HG03139 (cell line): ENCODE measurements around the gene KCNMA1.
"Not testable (repeated sequence)": the region's sequence is repeated elsewhere in the genome, so short reads cannot be mapped to it uniquely, and the experiment has no call there.

Experiments
- ATAC-seq: cut with Tn5 transposase; IDR thresholded peaks from one replicate; pipeline ENCODE4 v1.9.1; 2021; ENCODE audit not compliant: unreplicated experiment

Gene KCNMA1

DNA sequence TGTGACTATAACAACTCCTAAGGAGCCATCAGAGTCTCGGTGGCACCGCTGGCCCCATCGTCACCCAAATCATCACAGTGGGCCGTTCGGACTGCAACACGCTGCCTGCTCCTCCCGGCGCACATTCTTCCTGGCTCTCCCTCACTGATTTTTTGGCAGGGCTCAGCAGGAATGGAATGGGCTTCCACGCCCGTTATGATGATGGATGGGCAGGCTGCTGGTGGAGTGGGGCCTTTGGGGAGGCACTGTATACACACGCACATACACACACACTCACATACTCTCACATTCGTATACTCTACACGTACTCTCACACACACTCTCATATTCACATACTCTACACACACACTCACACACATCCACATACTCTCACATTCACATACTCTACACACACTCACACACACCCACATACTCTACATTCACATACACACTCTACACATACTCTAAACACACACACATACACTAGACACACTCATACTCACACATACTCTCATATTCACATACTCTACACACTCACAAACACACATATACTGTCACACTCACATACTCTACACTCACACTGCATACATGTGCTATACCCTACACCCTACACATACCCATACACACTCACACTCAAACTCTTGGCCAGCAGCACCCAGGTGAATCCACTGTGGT, 99.8 kb downstream of the KCNMA1 start:
- ATAC-seq: no peak

DNA sequence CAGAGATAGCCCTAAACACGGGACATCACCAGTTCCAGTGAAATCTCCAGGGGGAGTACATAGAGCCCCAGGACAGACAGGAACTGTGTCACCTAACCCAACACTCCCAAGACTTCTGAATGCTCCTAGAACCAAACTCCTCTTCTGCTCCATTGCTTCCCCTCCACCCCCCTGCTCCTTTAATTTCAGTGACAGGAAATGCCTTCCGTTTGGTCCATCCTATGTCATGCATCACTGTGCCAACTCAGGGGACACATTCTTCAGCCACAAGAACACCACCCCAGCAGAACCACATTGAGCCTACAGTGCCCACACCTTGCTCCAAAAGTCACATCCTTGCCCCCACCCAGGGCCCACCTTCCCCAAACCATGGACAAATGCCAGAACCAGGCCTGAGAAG, 100.5 kb downstream of the KCNMA1 start:
- ATAC-seq: no peak

DNA sequence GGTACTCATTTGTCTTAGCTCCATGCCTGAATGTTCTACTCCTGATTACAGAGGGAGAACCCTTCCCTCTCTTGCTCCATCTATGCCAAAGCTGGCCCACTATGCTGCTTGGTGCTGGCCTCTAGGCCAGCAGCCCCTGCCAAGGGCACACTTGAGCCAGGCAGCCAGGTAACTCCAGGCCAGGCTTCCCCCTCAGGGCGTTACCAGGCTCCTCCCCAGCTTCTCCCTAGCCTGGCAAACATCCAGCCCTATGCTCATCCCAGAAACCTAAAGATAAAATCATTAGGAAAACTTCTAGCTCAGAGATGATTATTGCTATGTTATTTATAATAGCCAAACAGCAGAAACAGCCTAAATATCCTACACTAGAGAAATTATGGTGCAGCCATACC, 103.7 kb downstream of the KCNMA1 start:
- ATAC-seq: no peak

DNA sequence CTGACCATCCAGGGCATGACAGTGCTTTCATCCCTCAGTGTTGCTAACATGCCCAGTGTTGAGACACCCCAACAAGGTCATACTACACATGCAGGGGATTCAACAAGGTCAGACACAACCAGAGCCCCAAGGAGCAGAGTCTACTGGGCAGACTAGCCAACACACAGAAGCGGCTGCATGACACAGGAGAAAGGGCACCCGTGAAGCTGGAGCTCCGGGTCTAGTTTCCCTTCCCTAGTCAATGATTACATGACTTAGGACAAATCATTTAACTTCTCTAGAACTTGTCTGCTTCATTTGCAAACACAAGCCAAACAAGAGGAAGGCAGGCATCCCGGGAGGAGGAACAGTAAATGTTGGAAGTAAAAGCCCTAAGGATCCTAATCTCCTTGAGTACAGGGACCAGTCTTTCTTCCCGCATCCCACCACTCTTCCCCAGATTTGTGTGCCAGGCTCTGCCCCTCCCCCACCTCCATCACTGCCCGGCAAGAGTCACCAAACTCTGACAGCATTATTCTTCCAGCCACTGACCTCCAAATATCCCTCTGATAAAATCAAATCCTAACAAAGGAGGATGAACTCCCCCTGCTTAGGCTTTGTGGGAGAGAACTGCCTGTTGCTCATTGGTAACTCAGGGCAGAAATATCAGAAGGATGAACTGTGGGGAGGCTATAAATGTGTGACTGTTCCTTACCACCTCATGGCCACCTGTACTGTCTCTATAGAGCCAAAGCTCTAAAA, 104.3 kb downstream of the KCNMA1 start:
- no peak for ATAC-seq

DNA sequence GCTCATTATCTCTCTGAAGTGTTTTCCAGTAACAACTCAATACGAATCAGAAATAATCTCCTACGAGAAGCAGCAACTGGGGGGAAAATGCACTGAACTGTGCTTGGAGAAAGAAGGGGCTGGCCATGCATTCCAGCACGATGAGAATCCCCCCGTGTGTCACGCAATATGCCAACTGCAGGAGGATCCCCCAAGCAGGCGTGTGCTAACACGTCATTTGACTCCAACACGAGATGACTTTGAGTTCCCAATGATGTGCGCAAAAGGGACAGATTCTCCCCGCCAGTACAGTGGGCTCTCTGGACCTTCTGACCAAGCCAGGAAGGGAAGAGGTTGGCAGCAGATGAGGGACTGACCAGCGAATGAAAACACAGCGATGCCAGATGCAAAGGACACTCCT, 105.5 kb downstream of the KCNMA1 start:
- ATAC-seq: no peak

DNA sequence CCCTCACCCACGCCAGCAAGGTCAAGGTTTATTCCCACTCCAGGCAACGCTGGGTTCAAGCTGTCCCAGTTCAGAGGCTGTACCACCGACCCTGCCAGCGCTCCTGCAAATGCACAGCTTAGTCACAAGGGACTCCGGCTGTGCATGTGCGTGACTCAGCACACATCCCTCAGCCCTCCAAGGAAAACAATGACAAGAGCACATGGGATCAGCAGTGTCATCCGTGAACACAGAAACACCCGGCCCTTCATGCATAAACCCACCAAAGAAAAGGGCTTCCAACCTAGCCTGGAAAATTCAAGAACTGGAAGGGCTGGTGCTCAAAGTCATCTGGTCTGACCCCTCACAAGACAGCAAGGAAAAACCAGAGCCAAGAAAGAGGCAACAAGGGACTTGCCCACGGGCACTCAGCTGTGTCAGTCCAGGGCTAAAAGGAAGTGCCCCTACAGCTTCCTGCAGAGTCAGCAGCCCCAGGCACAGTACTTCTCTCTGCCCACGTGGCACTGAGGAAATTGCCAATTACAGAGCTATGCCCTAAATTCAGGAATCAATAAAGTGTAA, 106.1 kb downstream of the KCNMA1 start:
- ATAC-seq: no peak

DNA sequence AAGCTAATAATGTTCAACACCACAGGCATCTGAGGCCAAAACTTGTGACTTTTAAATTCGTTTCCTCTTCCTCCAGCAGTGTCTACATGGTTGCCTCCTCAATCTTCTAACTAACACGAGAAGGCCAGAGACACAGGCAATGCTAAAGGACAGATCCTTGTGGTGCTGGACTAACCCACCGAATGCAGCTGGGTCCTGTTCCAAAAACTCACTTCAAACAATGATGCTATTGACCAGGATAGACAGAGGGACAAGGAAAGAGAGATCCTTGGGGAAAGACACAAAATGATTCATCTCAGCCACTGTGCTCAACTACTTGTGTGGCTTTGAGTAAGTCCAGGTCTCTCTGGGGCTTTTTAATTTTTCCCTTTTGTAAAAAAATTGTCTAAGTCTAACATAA, 107.6 kb downstream of the KCNMA1 start:
- no peak for ATAC-seq

DNA sequence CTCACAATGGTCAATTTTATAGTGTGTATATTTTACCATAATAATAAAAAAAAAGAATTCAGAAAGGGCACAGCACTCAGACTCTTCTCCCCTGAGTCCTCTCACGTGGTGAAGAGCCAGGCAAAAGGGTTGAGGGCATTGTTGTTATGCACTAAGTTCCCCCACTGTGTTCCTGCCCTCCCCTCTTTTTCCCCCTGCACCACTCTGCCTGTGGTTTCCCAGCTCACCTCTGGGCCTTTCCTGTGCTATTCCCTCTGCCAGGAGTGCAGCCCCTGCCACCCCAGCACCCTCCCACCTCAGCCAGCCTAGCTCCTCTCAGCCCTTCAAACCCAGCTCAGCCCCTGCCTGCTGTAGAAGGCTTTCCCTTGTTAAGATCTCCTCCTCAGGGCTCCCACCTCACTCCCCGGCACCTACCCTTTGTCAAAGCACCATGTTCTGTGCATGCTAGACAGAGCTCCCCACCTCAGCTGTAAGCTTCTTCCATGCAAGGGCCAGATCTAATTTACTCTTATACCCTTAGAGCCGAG, 108.5 kb downstream of the KCNMA1 start:
- no peak for ATAC-seq

DNA sequence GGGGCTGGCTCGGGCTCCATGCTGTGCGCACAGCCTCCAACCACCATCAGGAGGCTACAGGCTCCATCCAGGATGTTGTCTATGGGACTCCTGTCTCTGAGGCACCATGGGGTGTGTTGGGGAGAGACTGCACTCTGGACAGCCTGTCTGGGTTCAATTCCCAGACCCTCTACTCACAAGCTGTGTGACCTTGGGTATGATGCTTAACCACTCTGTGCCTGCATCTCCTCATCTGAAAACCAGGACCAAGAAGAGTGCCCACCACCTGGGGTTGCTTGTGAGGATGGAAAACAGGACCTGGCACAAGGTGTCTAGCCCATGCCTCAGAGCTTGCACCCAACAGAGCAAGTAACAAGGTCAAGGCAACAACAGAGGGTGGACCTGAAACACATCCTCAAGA, 109.8 kb downstream of the KCNMA1 start:
- ATAC-seq: no peak

DNA sequence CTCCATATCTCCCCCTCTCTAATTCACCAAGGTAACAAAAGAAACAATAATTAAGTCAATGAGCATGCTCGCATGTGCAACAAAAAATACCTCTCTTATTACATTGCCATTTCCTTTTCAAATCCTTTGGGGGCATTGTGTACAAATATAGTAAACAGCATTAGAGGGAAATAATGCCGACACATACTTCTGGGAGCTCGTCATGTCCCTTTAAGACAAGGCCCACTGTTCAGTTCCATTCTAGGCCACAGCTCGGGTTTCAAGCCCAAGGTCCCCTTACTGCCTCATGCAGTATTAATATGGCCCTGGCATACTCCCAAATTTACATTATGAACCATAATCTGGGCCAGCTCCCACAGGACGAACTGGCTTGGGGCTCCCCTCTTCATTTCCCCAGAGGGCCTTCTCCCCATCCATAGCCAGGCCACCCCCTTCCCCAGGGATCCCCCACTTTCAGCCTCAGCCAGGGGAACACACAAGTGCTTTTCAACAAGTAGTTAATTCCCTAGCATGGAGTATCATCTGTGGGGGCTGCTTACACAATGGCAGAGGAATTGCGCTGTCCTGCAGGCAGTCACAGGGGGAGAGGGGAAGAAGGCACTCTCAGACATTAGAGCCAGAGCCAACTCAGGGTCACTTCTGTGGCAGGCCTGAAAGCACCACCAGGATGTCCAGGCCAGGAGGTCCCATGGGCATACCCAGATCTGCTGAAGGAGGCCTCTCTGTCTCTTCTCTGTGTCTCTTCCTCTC, 110.6 kb downstream of the KCNMA1 start:
- ATAC-seq: no peak

DNA sequence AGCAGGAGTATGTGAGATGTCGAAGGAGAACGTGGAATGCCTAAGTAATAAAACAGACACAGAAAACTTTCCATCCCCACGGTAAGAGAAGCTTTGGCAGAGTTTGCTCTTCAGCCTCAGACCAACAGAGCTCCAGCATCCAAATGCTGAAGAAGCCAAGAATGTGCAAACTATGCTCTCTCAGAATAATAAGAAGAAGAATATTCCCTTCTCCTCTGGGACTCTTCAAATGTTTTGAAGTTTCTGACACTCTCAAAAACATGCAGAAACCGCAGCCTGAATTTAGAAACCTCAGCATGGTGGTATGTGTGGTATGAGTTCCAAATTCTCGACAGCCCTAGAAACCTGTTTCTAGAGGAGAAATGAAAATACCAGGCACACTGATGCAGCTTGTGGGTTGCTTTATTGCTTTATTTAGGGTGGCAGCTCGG, 113.3 kb downstream of the KCNMA1 start:
- no peak for ATAC-seq

DNA sequence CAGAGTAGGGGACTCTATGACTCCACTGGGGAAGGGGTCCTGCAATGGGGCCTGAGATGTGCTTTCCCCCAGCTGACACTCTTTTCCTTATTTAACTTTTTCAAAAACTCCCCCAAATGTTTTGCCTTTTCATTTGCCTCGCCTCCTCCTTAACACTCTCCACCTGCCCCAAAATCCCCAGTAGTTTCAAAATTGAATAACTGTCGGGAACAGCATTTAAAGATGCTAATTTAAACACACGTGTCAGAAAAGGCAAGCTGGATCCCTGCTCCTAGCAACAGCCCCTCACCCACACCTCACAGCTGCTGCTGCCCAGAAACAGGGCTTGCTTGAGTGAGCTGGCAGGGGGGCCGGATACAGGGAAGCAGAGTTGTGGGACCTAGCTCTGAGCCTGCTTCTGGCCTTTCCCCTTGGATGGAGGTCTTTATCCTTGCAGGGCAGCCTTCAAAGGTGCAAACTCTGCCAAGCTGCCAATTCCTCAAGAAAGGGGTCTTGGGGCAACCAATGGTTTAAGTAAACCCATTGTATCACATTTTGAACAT, 115.3 kb downstream of the KCNMA1 start:
- ATAC-seq: no peak

DNA sequence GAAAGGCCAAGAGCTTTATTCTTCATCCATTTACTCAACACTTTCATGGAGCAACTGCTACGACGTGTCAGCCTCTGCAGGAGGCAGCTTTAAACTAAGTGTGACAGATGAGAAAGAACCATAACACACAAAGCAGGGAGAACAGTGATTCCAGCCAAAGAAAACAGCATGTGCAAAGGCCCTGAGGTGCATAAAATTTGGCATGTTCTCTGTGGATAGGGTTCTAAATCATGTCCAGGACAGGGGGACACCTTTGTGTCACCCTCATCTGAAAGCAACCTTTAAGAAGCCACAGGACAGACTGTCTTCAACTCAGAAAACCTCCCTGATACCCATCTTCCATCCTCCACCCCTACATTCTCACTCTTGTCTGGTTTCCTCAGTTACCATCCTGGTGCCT, 116.6 kb downstream of the KCNMA1 start:
- no peak for ATAC-seq

DNA sequence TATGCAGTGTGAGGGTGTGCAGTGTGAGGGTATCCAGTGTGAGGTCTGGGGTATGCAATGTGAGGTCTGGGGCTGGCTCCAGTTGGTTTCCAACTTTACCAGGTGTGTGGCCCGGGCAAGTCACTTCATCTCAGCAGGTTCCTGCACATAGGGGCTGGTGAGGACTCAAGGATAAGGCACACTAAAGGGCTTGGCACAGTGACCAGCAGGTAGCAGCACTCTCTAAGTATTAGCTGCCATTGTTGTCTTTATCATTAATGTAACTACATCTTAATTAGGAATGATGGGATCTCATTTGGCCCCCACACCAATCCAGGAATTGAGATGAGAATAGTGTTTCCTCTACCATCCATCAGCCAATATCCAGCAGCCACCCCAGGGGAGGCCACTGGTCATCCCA, 117.3 kb downstream of the KCNMA1 start:
- ATAC-seq: no peak

DNA sequence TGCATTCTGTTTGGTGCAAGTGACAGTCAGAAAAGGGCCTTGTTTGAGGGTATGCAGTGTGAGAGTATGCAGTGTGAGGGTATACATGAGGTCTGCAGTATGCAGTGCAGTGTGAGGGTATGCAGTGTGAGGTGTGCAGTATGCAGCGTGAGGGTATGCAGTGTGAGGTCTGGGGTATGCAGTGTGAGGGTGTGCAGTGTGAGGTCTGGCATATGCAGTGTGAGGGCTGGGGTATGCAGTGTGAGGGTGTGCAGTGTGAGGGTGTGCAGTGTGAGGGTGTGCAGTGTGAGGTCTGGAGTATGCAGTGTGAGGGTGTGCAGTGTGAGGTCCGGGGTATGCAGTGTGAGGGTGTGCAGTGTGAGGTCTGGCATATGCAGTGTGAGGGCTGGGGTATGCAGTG, 117.8 kb downstream of the KCNMA1 start:
- ATAC-seq: not testable (repeated sequence)

DNA sequence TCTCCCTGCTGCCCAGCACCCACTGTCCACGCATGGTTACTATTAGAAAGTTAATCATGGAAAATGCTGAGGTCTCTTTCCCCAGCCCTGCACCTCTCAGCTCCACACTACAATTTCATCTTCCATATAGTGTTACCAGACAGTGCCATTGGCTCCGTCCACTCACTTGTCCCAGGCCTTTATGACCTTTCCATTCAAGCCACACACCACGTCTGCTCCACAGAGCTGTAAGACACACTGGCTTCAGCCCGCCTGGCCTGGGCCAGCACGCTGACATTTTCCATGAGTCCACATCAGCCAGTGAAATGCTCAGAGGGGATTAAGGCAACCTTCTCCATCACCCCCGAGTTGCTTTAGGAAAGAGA, 118.7 kb downstream of the KCNMA1 start:
- ATAC-seq: no peak

DNA sequence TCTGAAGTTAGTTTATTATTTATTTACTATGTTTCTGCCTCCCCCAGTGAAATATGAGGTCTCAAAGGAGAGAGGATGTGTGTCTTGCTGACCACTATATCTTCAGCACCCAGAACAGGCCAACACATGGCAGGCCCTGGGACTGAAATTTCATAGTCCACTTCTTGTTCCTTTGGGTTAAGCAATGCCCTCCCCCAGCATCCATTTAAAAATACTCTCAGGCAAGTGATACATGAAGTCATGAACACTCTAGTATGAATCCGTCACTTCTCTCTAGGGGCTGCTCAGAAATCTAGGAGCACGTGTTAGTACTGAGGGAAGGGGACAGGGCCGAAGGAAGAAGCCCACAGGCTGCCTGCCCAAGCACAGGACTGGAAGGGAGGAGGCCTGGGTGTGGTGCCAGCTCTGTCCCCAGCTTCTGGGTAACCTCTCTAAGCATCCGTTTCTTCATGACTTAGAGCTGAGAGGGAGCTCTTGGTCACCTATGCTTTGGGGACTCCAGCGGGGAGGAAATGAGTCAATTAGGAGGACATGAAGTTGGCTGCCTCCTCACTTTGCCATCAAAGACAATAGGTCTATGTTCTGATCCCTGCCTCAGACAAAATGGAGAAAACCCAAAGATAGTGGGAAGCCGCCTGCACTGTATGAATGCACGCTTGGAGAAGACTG, 119.2 kb downstream of the KCNMA1 start:
- no peak for ATAC-seq

DNA sequence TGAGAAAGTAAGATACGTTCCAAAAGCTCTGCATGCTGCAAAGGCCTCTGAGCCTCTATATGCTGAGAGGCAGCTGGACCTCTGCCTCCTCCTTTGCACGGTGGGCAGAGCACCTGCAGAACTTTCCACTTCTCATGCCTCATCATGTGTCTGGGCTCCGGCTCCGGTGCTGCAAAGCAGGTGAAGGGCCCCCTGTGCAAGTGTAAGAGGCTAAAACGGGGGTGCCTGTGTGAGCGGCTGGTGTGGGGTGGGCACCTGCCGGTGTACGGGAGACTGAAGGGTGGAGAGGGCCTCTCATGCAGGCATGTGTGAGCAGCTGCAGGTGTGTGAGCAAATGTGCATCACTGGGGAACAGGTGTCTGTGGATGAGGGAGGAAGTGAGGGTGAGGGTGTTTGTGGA, 121.0 kb downstream of the KCNMA1 start:
- no peak for ATAC-seq

DNA sequence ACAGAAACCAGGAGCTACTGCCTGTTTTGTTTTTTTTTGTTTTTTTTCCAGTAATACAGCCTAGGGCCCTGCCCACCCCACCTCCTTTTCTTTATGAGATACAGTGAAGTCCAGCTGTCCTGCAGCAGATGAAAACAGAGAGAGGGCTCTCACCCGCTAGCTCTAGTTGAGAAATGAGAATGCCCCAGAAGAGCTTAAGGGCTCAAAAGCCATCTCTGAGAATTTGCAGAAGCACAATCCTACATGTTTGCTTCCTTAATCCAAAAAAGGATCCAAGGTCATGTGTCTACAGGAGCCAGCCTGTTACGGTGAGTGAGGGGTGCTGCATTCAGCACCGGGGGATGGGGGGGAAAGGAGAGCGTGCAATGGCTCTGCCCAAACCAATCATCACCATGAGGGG, 122.7 kb downstream of the KCNMA1 start:
- no peak for ATAC-seq

DNA sequence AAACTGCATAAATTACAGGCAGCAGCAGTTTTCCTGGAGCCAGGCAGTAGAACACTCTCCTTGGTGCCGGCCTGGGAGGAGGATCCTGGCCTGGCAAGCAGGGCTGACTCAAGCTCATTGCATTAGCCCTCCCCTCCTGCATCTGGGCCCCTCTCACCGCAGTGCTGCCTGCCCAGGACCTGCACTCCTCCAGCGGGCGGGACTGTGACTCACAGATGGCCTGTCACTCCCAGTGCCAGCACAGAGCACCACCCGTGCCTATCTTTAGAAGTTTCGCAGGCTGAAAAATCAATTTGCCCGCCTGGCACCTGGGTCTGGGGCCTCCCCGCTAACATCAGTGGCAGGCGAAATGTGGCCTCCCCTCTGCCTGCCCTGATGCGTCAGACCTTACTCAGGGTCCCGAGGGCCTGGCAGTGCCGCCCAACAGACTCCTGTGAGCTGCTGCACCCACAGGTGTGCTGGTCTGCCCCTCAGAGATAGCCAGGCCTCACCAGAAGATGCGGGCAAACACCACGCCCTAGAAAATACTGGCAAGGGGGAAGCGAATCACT, 123.8 kb downstream of the KCNMA1 start:
- no peak for ATAC-seq

DNA sequence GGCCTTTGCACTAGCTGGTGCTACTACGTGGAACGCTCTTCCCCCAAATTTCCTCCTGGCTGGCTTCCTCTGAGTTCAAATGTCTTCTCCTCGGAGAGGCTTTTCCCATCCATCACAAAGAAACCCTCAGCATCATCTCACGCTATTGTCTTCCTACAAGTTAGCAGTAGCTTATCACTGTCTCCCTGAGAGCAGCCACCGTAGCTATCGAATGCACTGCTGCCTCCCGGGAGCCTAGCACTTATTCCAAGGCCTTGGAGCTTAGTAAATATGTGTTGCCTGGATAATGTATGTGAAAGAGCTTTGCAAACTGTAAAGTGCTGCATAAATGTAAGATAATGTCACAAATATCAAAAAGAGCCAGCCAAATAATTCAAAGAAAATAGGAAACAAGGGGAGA, 124.4 kb downstream of the KCNMA1 start:
- ATAC-seq: no peak
